ENCODE measurements around the gene FBXW2.

FBXW2 gene

GRCh38 chr9:120801441-120801840, 8.2 kb upstream of the FBXW2 start:
- TF ChIP-seq GATA3 (IDR thresholded peaks at IDR 0.05; ENCODE audit: low read depth, low read length): no peak

DNA sequence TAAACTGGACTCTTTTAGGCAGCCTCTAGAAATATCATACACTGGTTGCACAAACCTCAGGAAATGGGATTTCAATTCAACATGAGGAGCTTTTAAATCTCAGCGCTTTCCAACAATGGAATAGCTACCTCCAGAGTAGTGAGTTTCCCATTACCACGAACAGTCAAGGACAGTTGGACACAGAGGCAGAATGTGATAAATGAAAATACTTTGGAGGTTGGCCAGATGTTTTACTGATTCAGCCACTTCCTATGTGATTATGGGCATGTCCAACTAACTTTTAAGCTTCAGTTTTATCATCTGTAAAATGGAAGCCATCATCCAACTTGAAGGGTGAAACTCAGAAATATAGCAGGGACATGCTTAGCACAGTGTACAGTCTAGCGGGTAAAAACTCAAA, 2.1 kb downstream of the FBXW2 start:
- TF ChIP-seq GATA2 (IDR thresholded peaks at IDR 0.05; ENCODE audit: low read depth, low read length) (no peak), GATA3 (IDR thresholded peaks at IDR 0.05; ENCODE audit: low read depth, low read length) (no peak)

DNA sequence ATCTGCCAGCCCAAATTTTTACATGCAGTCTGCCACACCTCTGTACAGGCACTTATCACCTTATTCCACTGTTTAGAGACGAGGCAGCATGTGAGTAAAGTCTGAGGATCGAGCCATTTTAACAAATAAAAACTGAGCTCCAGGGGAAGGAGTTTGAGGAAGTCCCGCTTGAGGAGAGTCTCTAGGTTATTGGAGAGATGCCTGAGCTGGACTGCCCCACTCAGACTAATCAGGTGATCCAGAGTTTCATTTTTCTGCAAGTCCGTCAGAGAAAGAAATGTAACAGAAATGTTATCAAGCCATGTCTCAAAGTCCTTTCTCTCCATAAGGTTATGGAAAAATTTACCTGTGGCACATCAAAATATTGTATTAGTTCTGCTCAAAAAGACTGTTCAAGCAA, 5.3 kb downstream of the FBXW2 start:
- no peak for TF ChIP-seq GATA3 (IDR thresholded peaks at IDR 0.05; ENCODE audit: low read depth, low read length)
- TF ChIP-seq GATA2 (IDR thresholded peaks at IDR 0.05; ENCODE audit: low read depth, low read length): no peak

DNA sequence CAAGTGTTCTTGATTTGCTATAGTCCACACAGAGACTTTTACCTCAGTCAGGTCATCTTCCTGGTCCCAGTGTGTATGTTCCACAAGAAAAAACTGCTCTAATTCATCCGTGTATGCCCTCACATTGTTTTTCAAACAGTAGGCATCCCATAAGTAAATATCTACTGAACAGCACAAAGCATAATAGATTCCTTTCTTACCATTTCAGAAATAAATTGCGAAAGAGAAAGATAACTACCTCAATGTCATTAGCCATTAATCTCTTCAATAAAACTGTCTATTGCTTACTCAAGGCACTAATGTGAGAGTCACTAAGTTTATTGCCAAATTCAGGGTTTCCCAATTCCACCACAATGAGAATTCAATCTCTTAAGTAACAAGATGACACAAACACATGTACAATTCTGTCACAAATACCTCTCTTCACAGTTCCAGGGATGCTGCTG, 9.6 kb downstream of the FBXW2 start:
- TF ChIP-seq GATA2 (IDR thresholded peaks at IDR 0.05; ENCODE audit: low read depth, low read length) (no peak), GATA3 (IDR thresholded peaks at IDR 0.05; ENCODE audit: low read depth, low read length) (no peak)

- TF ChIP-seq GATA3 (IDR thresholded peaks at IDR 0.05; ENCODE audit: low read depth, low read length) (no peak), GATA2 (IDR thresholded peaks at IDR 0.05; ENCODE audit: low read depth, low read length) (no peak)
These were observed 12.0 kb downstream of the FBXW2 start for GRCh38 chr9:120781236-120781635.

GRCh38 chr9:120780367-120780766, 12.8 kb downstream of the FBXW2 start:
- TF ChIP-seq GATA3 (IDR thresholded peaks at IDR 0.05; ENCODE audit: low read depth, low read length) (no peak), GATA2 (IDR thresholded peaks at IDR 0.05; ENCODE audit: low read depth, low read length) (no peak)

GRCh38 chr9:120779227-120779626, 14.0 kb downstream of the FBXW2 start:
- TF ChIP-seq GATA2 (IDR thresholded peaks at IDR 0.05; ENCODE audit: low read depth, low read length) (no peak), GATA3 (IDR thresholded peaks at IDR 0.05; ENCODE audit: low read depth, low read length) (no peak)

DNA sequence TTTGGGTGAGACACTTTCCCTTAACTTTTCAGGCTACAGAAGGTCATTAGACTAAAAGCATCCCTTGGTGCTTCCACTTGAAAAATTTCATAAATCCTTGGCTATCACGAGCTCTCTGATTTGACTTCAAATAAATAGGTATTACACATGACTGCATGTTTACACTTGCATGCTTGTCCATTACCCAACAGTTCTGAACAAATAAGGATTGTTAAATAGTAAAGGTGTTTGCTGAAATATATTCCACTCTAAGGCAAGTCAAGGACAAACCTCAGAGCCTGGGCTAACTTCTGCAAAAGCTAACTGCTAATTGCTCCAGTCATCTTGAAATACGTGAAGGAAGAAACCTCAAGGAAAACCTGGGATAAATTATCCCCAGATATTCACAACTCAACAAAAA, 14.5 kb downstream of the FBXW2 start:
- TF ChIP-seq GATA2 (IDR thresholded peaks at IDR 0.05; ENCODE audit: low read depth, low read length) (no peak), GATA3 (IDR thresholded peaks at IDR 0.05; ENCODE audit: low read depth, low read length) (no peak)

DNA sequence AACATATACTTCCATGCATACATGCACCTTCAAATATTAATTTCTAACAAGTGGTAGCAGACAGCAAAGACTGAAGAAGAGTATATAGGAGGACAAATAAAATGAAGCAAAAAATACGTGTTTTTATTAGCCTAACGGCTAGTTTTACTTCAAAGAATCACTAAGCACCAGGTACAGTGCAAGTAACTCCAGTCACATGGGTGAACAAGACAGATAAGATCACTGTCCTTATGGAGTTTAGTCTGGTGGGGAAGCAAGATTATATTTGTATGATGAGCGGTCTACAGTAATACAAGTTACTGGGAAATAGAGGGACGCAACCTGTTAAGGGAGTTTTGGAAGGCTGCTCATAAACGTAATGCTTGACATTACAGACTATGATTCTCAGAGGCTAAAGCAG, 16.0 kb downstream of the FBXW2 start:
- TF ChIP-seq GATA2 (IDR thresholded peaks at IDR 0.05; ENCODE audit: low read depth, low read length) (no peak), GATA3 (IDR thresholded peaks at IDR 0.05; ENCODE audit: low read depth, low read length) (no peak)

DNA sequence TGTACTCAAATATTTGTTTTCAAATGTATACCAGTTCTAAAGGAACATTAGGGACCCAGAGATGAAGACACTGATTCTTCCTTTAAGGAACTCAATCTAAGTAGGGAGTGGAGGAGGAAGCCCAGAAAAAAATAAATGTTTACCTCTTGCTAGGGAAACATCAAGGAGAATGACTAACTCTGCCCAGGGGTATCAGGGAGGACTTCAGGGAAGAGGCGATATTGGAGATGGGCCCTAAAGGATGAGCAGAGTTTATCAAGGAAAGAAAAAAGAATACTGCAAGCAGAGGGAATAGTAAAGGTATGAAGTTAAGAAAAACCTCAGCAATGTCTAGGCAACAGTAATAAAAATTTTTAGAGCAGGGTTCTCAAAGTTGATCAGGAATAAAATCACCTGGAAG, 16.4 kb downstream of the FBXW2 start:
- TF ChIP-seq GATA3 (IDR thresholded peaks at IDR 0.05; ENCODE audit: low read depth, low read length) (no peak), GATA2 (IDR thresholded peaks at IDR 0.05; ENCODE audit: low read depth, low read length) (no peak)

DNA sequence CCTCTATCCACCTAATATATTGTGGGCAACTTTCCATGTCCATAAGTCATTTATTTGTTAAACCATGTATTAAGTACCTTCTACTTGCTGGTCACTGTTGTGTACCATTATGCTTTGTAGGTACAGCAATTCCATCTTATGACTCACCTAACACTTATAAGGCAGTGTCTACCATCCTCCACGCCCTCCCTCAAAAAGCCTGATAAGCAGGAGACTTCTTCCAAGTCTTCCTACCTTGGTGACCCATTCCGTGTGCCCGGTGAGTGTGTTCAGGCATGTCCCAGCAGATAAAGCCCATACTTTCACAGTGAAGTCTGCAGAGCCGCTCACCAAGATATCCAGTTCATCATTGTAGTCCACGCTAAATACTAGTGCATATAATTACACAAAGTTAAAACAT, 17.4 kb downstream of the FBXW2 start:
- TF ChIP-seq GATA3 (IDR thresholded peaks at IDR 0.05; ENCODE audit: low read depth, low read length): no peak
- no peak for TF ChIP-seq GATA2 (IDR thresholded peaks at IDR 0.05; ENCODE audit: low read depth, low read length)

GRCh38 chr9:120774719-120775118, 18.5 kb downstream of the FBXW2 start:
- TF ChIP-seq GATA2 (IDR thresholded peaks at IDR 0.05; ENCODE audit: low read depth, low read length) (no peak), GATA3 (IDR thresholded peaks at IDR 0.05; ENCODE audit: low read depth, low read length) (no peak)

GRCh38 chr9:120773256-120773655, 20.0 kb downstream of the FBXW2 start:
- TF ChIP-seq GATA3 (IDR thresholded peaks at IDR 0.05; ENCODE audit: low read depth, low read length) (no peak), GATA2 (IDR thresholded peaks at IDR 0.05; ENCODE audit: low read depth, low read length) (no peak)

DNA sequence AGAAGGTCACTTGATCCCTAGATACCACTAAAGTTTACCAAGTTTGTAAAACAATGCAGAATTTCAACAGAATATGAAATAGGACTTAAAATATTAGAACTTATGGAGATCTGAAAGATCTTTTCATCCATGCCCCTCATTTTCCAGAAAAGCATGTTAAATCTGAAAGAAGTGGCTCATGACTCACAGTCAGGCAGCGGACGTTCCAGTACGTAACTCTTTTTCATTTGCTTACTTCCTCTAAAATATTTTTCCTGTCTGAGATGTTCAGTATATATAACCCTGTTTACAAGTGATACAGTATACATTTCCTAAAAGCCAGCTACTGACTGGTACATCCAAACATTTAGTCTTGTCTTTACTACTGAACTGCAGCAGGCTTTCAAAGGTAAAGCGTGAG, 22.3 kb downstream of the FBXW2 start:
- TF ChIP-seq GATA3 (IDR thresholded peaks at IDR 0.05; ENCODE audit: low read depth, low read length) (no peak), GATA2 (IDR thresholded peaks at IDR 0.05; ENCODE audit: low read depth, low read length) (no peak)

DNA sequence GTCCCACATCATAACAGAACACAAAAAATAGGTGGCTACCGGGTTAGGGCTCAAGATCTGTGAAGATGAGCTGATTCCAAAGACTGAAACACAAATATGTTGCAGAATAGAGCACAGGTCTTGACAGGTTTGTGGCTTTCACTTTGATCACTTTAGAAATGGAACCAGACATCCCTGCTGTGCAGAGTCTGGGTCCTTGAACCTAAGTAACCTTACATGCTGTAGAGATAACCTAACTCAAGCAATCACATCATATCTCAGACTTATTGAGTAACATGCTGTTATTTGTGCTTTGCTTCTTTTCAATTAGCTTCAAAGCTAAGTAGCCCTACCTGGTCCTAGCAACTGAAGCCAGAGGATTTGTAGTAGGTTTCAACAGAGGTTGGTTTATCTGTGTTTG, 24.3 kb downstream of the FBXW2 start:
- TF ChIP-seq GATA2 (IDR thresholded peaks at IDR 0.05; ENCODE audit: low read depth, low read length) (no peak), GATA3 (IDR thresholded peaks at IDR 0.05; ENCODE audit: low read depth, low read length) (no peak)

- TF ChIP-seq GATA2 (IDR thresholded peaks at IDR 0.05; ENCODE audit: low read depth, low read length) (no peak), GATA3 (IDR thresholded peaks at IDR 0.05; ENCODE audit: low read depth, low read length) (no peak)
These were observed 25.0 kb downstream of the FBXW2 start for GRCh38 chr9:120768247-120768646.

All from SH-SY5Y (cell line).